HepG2 (cell line): ENCODE measurements around the gene ARPC1A. TPM values are rescaled to one million over a fixed set of nuclear protein-coding genes. Genes with fewer than 3 reads are reported as not detected.

Experiments used
- ATAC-seq: fragments of 200-7000 bp; cut with Tn5 transposase; 3 replicates; pipeline ENCODE4 v1.9.1; 2020; ENCODE audit warnings: mild to moderate bottlenecking, moderate library complexity
- BruUV-seq: library from RNA; stranded (reverse); fragments of 400-500 nt; replicated peaks from 2 replicates; lab custom pipeline; 2021; lab: Mats Ljungman, UMichigan
- CTCF ChIA-PET: fragments of 300-600 bp; formaldehyde crosslinking; extraction: SDS; loops from one replicate; lab custom pipeline; 2021; ENCODE audit warnings: low total read pairs, inconsistent platforms, low intra/inter-chr PET ratio; lab: Yijun Ruan, JAX
- POLR2A ChIA-PET: fragments of 350-600 bp; sonication (Branson Sonifier 250); formaldehyde crosslinking; loops from one replicate; lab custom pipeline; 2020; ENCODE audit warnings: antibody characterized with exemption, inconsistent platforms; lab: Yijun Ruan, JAX
- DNase-seq: peaks from one replicate; pipeline ENCODE4 v3.0.0-alpha.2; 2015; ENCODE audit warnings: low spot score
- FAIRE-seq: peaks from 3 replicates; lab custom pipeline; 2011; peaks lifted over from hg19 to GRCh38; lab: Jason Lieb, UNC
- H2AFZ ChIP-seq: one replicate; pipeline ENCODE4 v1.6.1; 2011; ENCODE audit warnings: low read length, inconsistent platforms
- H3K27ac ChIP-seq: fragments of 300-600 bp; 3 replicates; pipeline ENCODE4 v1.8.0; 2011; ENCODE audit warnings: mixed run types, mild to moderate bottlenecking, mixed read lengths, low read length, inconsistent platforms; ENCODE audit not compliant: insufficient read depth; ENCODE audit errors: extremely low read length
- H3K27me3 ChIP-seq, 2 experiments: fragments of 200-600 bp in 1 of 2; 2 replicates in 1 of 2; 3 replicates in 1 of 2; pipeline versions ENCODE4 v1.6.0 to v1.8.0; 2011; ENCODE audit warnings: low read length in 2 of 2, mild to moderate bottlenecking in 2 of 2, moderate library complexity in 2 of 2, inconsistent platforms in 1 of 2; ENCODE audit not compliant: insufficient read depth in 2 of 2, control insufficient read depth in 1 of 2
- H3K36me3 ChIP-seq, 2 experiments: fragments of 200-600 bp in 1 of 2; replicated peaks in 1 of 2; 2 replicates in 1 of 2; 3 replicates in 1 of 2; pipeline versions ENCODE4 v1.5.1 to v1.8.0; 2011; ENCODE audit warnings: low read length in 2 of 2, inconsistent platforms in 1 of 2; ENCODE audit not compliant: insufficient read depth in 2 of 2, control insufficient read depth in 1 of 2
- H3K4me1 ChIP-seq: 2 replicates; pipeline ENCODE4 v1.5.1; 2012; ENCODE audit warnings: low read length, inconsistent platforms; ENCODE audit not compliant: insufficient read depth
- H3K4me2 ChIP-seq: 2 replicates; pipeline ENCODE4 v1.6.0; 2011; ENCODE audit warnings: low read depth, low read length, inconsistent platforms
- H3K4me3 ChIP-seq, 3 experiments: fragments of 200-600 bp in 1 of 3; sonication (generic), shearing (Covaris generic) in 1 of 3; replicated peaks in 1 of 3; 2 replicates each; pipeline ENCODE4 v1.5.1; 2011 to 2016; ENCODE audit warnings: low read length in 3 of 3, inconsistent platforms in 2 of 3, low read depth in 2 of 3, mild to moderate bottlenecking in 2 of 3, control low read depth in 1 of 3, mixed read lengths in 1 of 3; ENCODE audit not compliant: insufficient read depth in 1 of 3
- H3K79me2 ChIP-seq: one replicate; pipeline ENCODE4 v1.6.1; 2011; ENCODE audit warnings: low read length, inconsistent platforms; ENCODE audit not compliant: insufficient read depth
- H3K9ac ChIP-seq: 2 replicates; pipeline ENCODE4 v1.6.0; 2011; ENCODE audit warnings: mild to moderate bottlenecking, low read depth, low read length, inconsistent platforms; ENCODE audit not compliant: insufficient read depth
- H3K9me3 ChIP-seq: 2 replicates; pipeline ENCODE4 v1.5.1; 2012; ENCODE audit warnings: mild to moderate bottlenecking, low read length
- H4K20me1 ChIP-seq: 2 replicates; pipeline ENCODE4 v1.6.0; 2011; ENCODE audit warnings: inconsistent platforms, mild to moderate bottlenecking, low read length, moderate library complexity; ENCODE audit not compliant: insufficient read depth
- ATM ChIP-seq: fragments of 450-650 bp; IDR thresholded peaks from 2 replicates; pipeline ENCODE4 v1.7.1; 2017; ENCODE audit warnings: mild to moderate bottlenecking, borderline replicate concordance
- HINFP ChIP-seq: sonication (generic); formaldehyde crosslinking; IDR thresholded peaks from 2 replicates; pipeline ENCODE4 v1.4.0; 2020; ENCODE audit warnings: low read depth, mild to moderate bottlenecking, missing genetic modification reagents
- ISX ChIP-seq: sonication (generic); formaldehyde crosslinking; conservative IDR thresholded peaks from 2 replicates; pipeline ENCODE4 v1.5.0; 2020; ENCODE audit warnings: missing genetic modification reagents
- KLF15 ChIP-seq: sonication (generic); formaldehyde crosslinking; IDR thresholded peaks from 2 replicates; pipeline ENCODE4 v1.8.1; 2023; ENCODE audit warnings: borderline replicate concordance, mild to moderate bottlenecking, inconsistent platforms, missing genetic modification reagents, mixed read lengths
- MED13 ChIP-seq: sonication (generic); formaldehyde crosslinking; IDR thresholded peaks from 2 replicates; pipeline ENCODE4 v1.5.0; 2020; ENCODE audit warnings: missing genetic modification reagents
- NCOA2 ChIP-seq: sonication (generic); formaldehyde crosslinking; IDR thresholded peaks from 2 replicates; pipeline ENCODE4 v1.8.0; 2022; ENCODE audit warnings: inconsistent platforms
- RBM39 ChIP-seq: fragments of 200-400 bp; formaldehyde crosslinking; IDR thresholded peaks from one replicate; pipeline ENCODE4 v1.6.1; 2018; ENCODE audit warnings: antibody characterized with exemption, mild to moderate bottlenecking, low read depth, low read length; ENCODE audit not compliant: poor library complexity, severe bottlenecking
- TBP ChIP-seq: sonication (generic); formaldehyde crosslinking; IDR thresholded peaks from 2 replicates; pipeline ENCODE4 v1.5.0; 2020; ENCODE audit warnings: missing genetic modification reagents
- TERF1 ChIP-seq: sonication (generic); formaldehyde crosslinking; IDR thresholded peaks from 2 replicates; pipeline ENCODE4 v1.8.0; 2022; ENCODE audit warnings: mild to moderate bottlenecking, missing genetic modification reagents, moderate library complexity
- TOE1 ChIP-seq: sonication (generic); formaldehyde crosslinking; IDR thresholded peaks from 2 replicates; pipeline ENCODE4 v1.4.0; 2020; ENCODE audit warnings: mild to moderate bottlenecking, missing genetic modification reagents
- WGBS: methylation state at CpG from one replicate; pipeline ENCODE4 v1.1.6; 2017; ENCODE audit warnings: low lambda C conversion rate; 5-methylcytosine and 5-hydroxymethylcytosine counted together
- in situ Hi-C: cut with HindIII; loops from 2 replicates; pipeline ENCODE4 v1.10.0; 2017; ENCODE audit warnings: low pct_unique_long_range_greater_than_20kb; ENCODE audit not compliant: extremely low pct_ligation_motif_present
- intact Hi-C: fragments of 100-400 bp; cut with micrococcal nuclease; formaldehyde crosslinking; loops from one replicate; pipeline ENCODE4 v1.10.0; 2022; ENCODE audit not compliant: unreplicated experiment
- polyA plus RNA-seq, 8 experiments: library from polyadenylated mRNA; depleted of rRNA in 3 of 8; stranded (reverse) in 7 of 8; unstranded in 1 of 8; fragments of >200 nt; fragmentation: Illumina TruSeq in 4 of 8; extraction: Trizol in 4 of 8; gene quantifications; 2 replicates each; pipeline versions ENCODE4 v1.2.1 to v1.2.3, GENCODE V29; 2011 to 2016; ENCODE audit warnings: low read depth in 4 of 8, missing spikeins in 1 of 8, mixed read lengths in 1 of 8; ENCODE audit not compliant: insufficient read depth in 1 of 8
- total RNA-seq, 5 experiments: library from RNA; depleted of rRNA; stranded (reverse); fragments of >200 nt; fragmentation: Illumina TruSeq; extraction: Trizol; gene quantifications; 2 replicates each; pipeline ENCODE4 v1.2.3, GENCODE V29; 2016; ENCODE audit warnings: low read depth in 1 of 5

The ARPC1A gene
- total and polyA plus RNA-seq, 2 of the 13 experiments (the other 11 are each of a cell fraction or from before 2014, with no cell fraction given), result 44.3 to 88.5 TPM

- Histone ChIP-seq H3K9ac (no peak overlapping the region), H3K79me2 (no peaks in the 10 kb centered on the region), H3K36me3 (peaks cover 16 to 52% of the 10 kb centered on the region in 2 experiments), H4K20me1 (no peaks in the 10 kb centered on the region), H3K4me1 (0 out of 2 replicates have a peak, but pooled peaks cover 8% of the 10 kb centered on the region), H3K9me3 (no peaks in the 10 kb centered on the region), H2AFZ (no peak overlapping the region), H3K4me2 (no peak overlapping the region), H3K4me3 (no peak overlapping the region), H3K27me3 (no peaks in the 10 kb centered on the region), H3K27ac (no peak overlapping the region)
- POLR2A ChIA-PET, result no interaction called here
- CTCF ChIA-PET, result no interaction called here
- FAIRE-seq, result no peak
- no peak for DNase-seq
- intact Hi-C loops (no loop called here), in situ Hi-C loops (no loop called here)
- no peak for ATAC-seq
- WGBS, result 98% methylated on average over 5 of the region's 5 CpGs
- TF ChIP-seq RBM39 (no peak), TERF1 (CRISPR knock-in tag) (no peak), ISX (CRISPR knock-in tag) (no peak), ATM (no peak), TBP (CRISPR knock-in tag) (no peak), KLF15 (CRISPR knock-in tag) (no peak), MED13 (CRISPR knock-in tag) (no peak), NCOA2 (CRISPR knock-in tag) (no peak), TOE1 (no peak), HINFP (CRISPR knock-in tag) (no peak)
- BruUV-seq, result no TSS peak
These were observed 37.6 kb downstream of the ARPC1A start for GRCh38 chr7:99363286-99363685.
